ENCODE measurements around the gene STK26. TPM values are rescaled to one million over a fixed set of nuclear protein-coding genes. Genes with fewer than 3 reads are reported as not detected.

The STK26 gene
- total RNA-seq, 4 donors from 2014 or later, result 7.1 to 21.9 (median 18.6) TPM

GRCh38 chrX:132068405-132068804 is 45.3 kb downstream of the STK26 start:
- no peak overlapping the region for H3K27ac ChIP-seq
- no peak for DNase-seq
- H3K9me3 ChIP-seq, result no peaks in the 10 kb centered on the region
- WGBS, 2 donors (ENCODE audit: low coverage in 1 of 2), result 73% methylated on average over 1 of the region's 1 CpG; no CpG with 5 or more reads in 1 of the 2 donors
- intact Hi-C loops (cut with DNase I; ENCODE audit: low total_unique reads) (no loop called here), in situ Hi-C loops (cut with MboI; ENCODE audit: low pct_ligation_motif_present in 1 of 4, low pct_unique_long_range_greater_than_20kb in 1 of 4, low sequenced_read_pairs in 3 of 4) (no loop called here)
- no peaks in the 10 kb centered on the region for H3K36me3 ChIP-seq
- no peaks in the 10 kb centered on the region for H3K27me3 ChIP-seq
- no peak for TF ChIP-seq POLR2AphosphoS5 (IDR thresholded peaks at IDR 0.05)
- no peak for TF ChIP-seq CTCF (IDR thresholded peaks at IDR 0.05)
- TF ChIP-seq POLR2A (IDR thresholded peaks at IDR 0.05), result no peak
- TF ChIP-seq EP300 (IDR thresholded peaks at IDR 0.05; ENCODE audit: low read depth), result no peak
- H3K4me3 ChIP-seq, result no peak overlapping the region
- H3K4me1 ChIP-seq, result no peaks in the 10 kb centered on the region

- in situ Hi-C loops (cut with MboI; ENCODE audit: low pct_ligation_motif_present in 1 of 4, low pct_unique_long_range_greater_than_20kb in 1 of 4, low sequenced_read_pairs in 3 of 4) (no loop called here), intact Hi-C loops (cut with DNase I; ENCODE audit: low total_unique reads) (no loop called here)
- H3K9me3 ChIP-seq, result no peaks in the 10 kb centered on the region
These were observed 48.2 kb downstream of the STK26 start for GRCh38 chrX:132071254-132071653.

GRCh38 chrX:132077414-132077813 is 54.3 kb downstream of the STK26 start:
- TF ChIP-seq POLR2A (IDR thresholded peaks at IDR 0.05) (no peak), EP300 (IDR thresholded peaks at IDR 0.05; ENCODE audit: low read depth) (no peak), CTCF (IDR thresholded peaks at IDR 0.05) (no peak), POLR2AphosphoS5 (IDR thresholded peaks at IDR 0.05) (no peak)
- Histone ChIP-seq H3K27me3 (no peaks in the 10 kb centered on the region), H3K9me3 (no peaks in the 10 kb centered on the region), H3K4me3 (no peak overlapping the region), H3K4me1 (no peaks in the 10 kb centered on the region), H3K36me3 (no peaks in the 10 kb centered on the region), H3K27ac (no peak overlapping the region)
- intact Hi-C loops (cut with DNase I; ENCODE audit: low total_unique reads) (no loop called here), in situ Hi-C loops (cut with MboI; ENCODE audit: low pct_ligation_motif_present in 1 of 4, low pct_unique_long_range_greater_than_20kb in 1 of 4, low sequenced_read_pairs in 3 of 4) (loop anchor here in 1 of 4 donors (25.0 kb wide), 1 partner anchor 240 kb away; no protein-coding TSS in a partner anchor)
- DNase-seq, result no peak
- WGBS, 2 donors (ENCODE audit: low coverage in 1 of 2), result 75% methylated on average over 1 of the region's 1 CpG; no CpG with 5 or more reads in 1 of the 2 donors

More at GRCh38 chrX:132071254-132071653, 48.2 kb downstream of the STK26 start:
- H3K4me1 ChIP-seq, result no peaks in the 10 kb centered on the region
- peak in 1 of 5 experiments; percentile 22 for TF ChIP-seq CTCF (IDR thresholded peaks at IDR 0.05)
- TF ChIP-seq POLR2A (IDR thresholded peaks at IDR 0.05), result no peak
- TF ChIP-seq EP300 (IDR thresholded peaks at IDR 0.05; ENCODE audit: low read depth), result no peak
- no peak overlapping the region for H3K27ac ChIP-seq
- no peak for DNase-seq
- H3K36me3 ChIP-seq, result no peaks in the 10 kb centered on the region
- H3K4me3 ChIP-seq, result no peak overlapping the region
- no peaks in the 10 kb centered on the region for H3K27me3 ChIP-seq

- 56 to 60% methylated on average over 1 to 3 of the region's 3 CpGs for WGBS, 2 donors (ENCODE audit: low coverage in 1 of 2)
- H3K36me3 ChIP-seq, result no peaks in the 10 kb centered on the region
- intact Hi-C loops (cut with DNase I; ENCODE audit: low total_unique reads), result no loop called here
These were observed 54.8 kb downstream of the STK26 start for GRCh38 chrX:132077912-132078311.

More at GRCh38 chrX:132077912-132078311, 54.8 kb downstream of the STK26 start:
- Histone ChIP-seq H3K27ac (no peak overlapping the region), H3K27me3 (no peaks in the 10 kb centered on the region), H3K4me1 (no peaks in the 10 kb centered on the region), H3K4me3 (no peak overlapping the region), H3K9me3 (no peaks in the 10 kb centered on the region)
- in situ Hi-C loops (cut with MboI; ENCODE audit: low pct_ligation_motif_present in 1 of 4, low pct_unique_long_range_greater_than_20kb in 1 of 4, low sequenced_read_pairs in 3 of 4), result loop anchor here in 1 of 4 donors (25.0 kb wide), 1 partner anchor 241 kb away; no protein-coding TSS in a partner anchor
- no peak for TF ChIP-seq CTCF (IDR thresholded peaks at IDR 0.05)
- no peak for TF ChIP-seq POLR2A (IDR thresholded peaks at IDR 0.05)
- no peak for TF ChIP-seq EP300 (IDR thresholded peaks at IDR 0.05; ENCODE audit: low read depth)
- no peak for TF ChIP-seq POLR2AphosphoS5 (IDR thresholded peaks at IDR 0.05)
- DNase-seq, result no peak

Measured in transverse colon (tissue), 4 donors.